ENCODE data around the gene XIAP. TPM values are rescaled to one million over a fixed set of nuclear protein-coding genes. Genes with fewer than 3 reads are reported as not detected.
"Not testable (repeated sequence)": the region's sequence is repeated elsewhere in the genome, so short reads cannot be mapped to it uniquely, and the experiment has no call there.

XIAP gene
- total RNA-seq, 5 donors from 2014 or later (not counting 1 experiment from before 2014, with no cell fraction given) = 40.4 to 59.6 (median 46.1) TPM

- H3K9me3 Mint-ChIP-seq = no peaks in the 10 kb centered on the region
- ATAC-seq (replicated peaks in 1 of 4) (peak in 3 of 4 experiments; percentile 16 to 74 (median 45)), DNase-seq (peak in 1 of 35 experiments; percentile 34)
- WGBS (ENCODE audit: insufficient coverage) = no CpG with 5 or more reads among the region's 2 CpGs
- ChIA-PET CTCF (interaction anchor here in 1 of 2 donors (0.5 to 0.9 kb wide), 2 partner anchors 45 to 100 kb away, joined by 4 to 9 read pairs; no protein-coding TSS in a partner anchor), POLR2A (no interaction called here)
- Histone ChIP-seq H3K36me3 (ENCODE audit: control insufficient read depth in 2 of 2, extremely low read depth in 1 of 2, insufficient read depth in 1 of 2, low read length in 1 of 2) (no peaks in the 10 kb centered on the region), H3K27ac (ENCODE audit: low read length) (peak overlapping the region; percentile 57), H3K27me3 (replicated peaks in 1 of 2; ENCODE audit: control insufficient read depth in 2 of 2, extremely low read depth in 1 of 2, insufficient read depth in 2 of 2, low read length in 1 of 2) (no peaks in the 10 kb centered on the region), H3K4me1 (ENCODE audit: control insufficient read depth in 1 of 2, extremely low read depth in 1 of 2, insufficient read depth in 2 of 2, low read length in 2 of 2) (peaks cover 3 to 17% of the 10 kb centered on the region in 2 experiments), H3K9me3 (no peaks in the 10 kb centered on the region), H3K4me3 (ENCODE audit: control insufficient read depth in 1 of 2, extremely low read depth in 1 of 2, low read length in 1 of 2) (no peak overlapping the region)
- peaks cover 10 to 37% (median 35%) of the 10 kb centered on the region in 3 donors for H3K4me1 Mint-ChIP-seq
- no peaks in the 10 kb centered on the region for H3K27me3 Mint-ChIP-seq
- no peaks in the 10 kb centered on the region for H3K36me3 Mint-ChIP-seq
- H3K4me3 Mint-ChIP-seq = peak overlapping the region; percentile 41 to 52 (median 50)
- peak overlapping the region; percentile 52 to 77 for H3K27ac Mint-ChIP-seq
Observed at GRCh38 chrX:123878252-123878721, 18.4 kb downstream of the XIAP start.

GRCh38 chrX:123881330-123881729 is 21.5 kb downstream of the XIAP start:
- Mint-ChIP-seq H3K9me3 (no peaks in the 10 kb centered on the region), H3K36me3 (no peaks in the 10 kb centered on the region), H3K4me1 (peaks cover 10 to 33% (median 30%) of the 10 kb centered on the region in 3 donors), H3K27ac (peak overlapping the region in 1 of 2 donors; percentile 53), H3K27me3 (no peaks in the 10 kb centered on the region), H3K4me3 (no peak overlapping the region)
- no peak for DNase-seq
- CTCF ChIA-PET = interaction anchor here (0.7 to 1.5 kb wide), 4 partner anchors 10 to 48 kb away, joined by 3 to 7 read pairs (median 4); no protein-coding TSS in a partner anchor
- POLR2A ChIA-PET = no interaction called here
- no peak overlapping the region for H3K4me3 ChIP-seq (ENCODE audit: control insufficient read depth in 1 of 2, extremely low read depth in 1 of 2, low read length in 1 of 2)
- peaks cover 3 to 17% of the 10 kb centered on the region in 2 experiments for H3K4me1 ChIP-seq (ENCODE audit: control insufficient read depth in 1 of 2, extremely low read depth in 1 of 2, insufficient read depth in 2 of 2, low read length in 2 of 2)
- peaks cover 0 to 4% of the 10 kb centered on the region in 2 donors for H3K36me3 ChIP-seq (ENCODE audit: control insufficient read depth in 2 of 2, extremely low read depth in 1 of 2, insufficient read depth in 1 of 2, low read length in 1 of 2)
- ATAC-seq (replicated peaks in 1 of 4) = no peak
- no peak overlapping the region for H3K27ac ChIP-seq (ENCODE audit: low read length)
- H3K9me3 ChIP-seq = no peaks in the 10 kb centered on the region
- no peaks in the 10 kb centered on the region for H3K27me3 ChIP-seq (replicated peaks in 1 of 2; ENCODE audit: control insufficient read depth in 2 of 2, extremely low read depth in 1 of 2, insufficient read depth in 2 of 2, low read length in 1 of 2)

- no CpG with 5 or more reads among the region's 3 CpGs for WGBS (ENCODE audit: insufficient coverage)
- CTCF ChIA-PET = interaction anchor here in 1 of 2 donors (1.5 kb wide), 1 partner anchor 49 kb away, joined by 3 read pairs; no protein-coding TSS in a partner anchor
- ATAC-seq (replicated peaks in 1 of 4) = no peak
- no peak overlapping the region for H3K27ac Mint-ChIP-seq
- no peak for DNase-seq
- peaks cover 3 to 17% of the 10 kb centered on the region in 2 experiments for H3K4me1 ChIP-seq (ENCODE audit: control insufficient read depth in 1 of 2, extremely low read depth in 1 of 2, insufficient read depth in 2 of 2, low read length in 2 of 2)
- H3K4me3 Mint-ChIP-seq = no peak overlapping the region
- H3K9me3 Mint-ChIP-seq = no peaks in the 10 kb centered on the region
- no peaks in the 10 kb centered on the region for H3K27me3 ChIP-seq (replicated peaks in 1 of 2; ENCODE audit: control insufficient read depth in 2 of 2, extremely low read depth in 1 of 2, insufficient read depth in 2 of 2, low read length in 1 of 2)
- peaks cover 0 to 4% of the 10 kb centered on the region in 2 donors for H3K36me3 ChIP-seq (ENCODE audit: control insufficient read depth in 2 of 2, extremely low read depth in 1 of 2, insufficient read depth in 1 of 2, low read length in 1 of 2)
- POLR2A ChIA-PET = no interaction called here
- H3K4me3 ChIP-seq (ENCODE audit: control insufficient read depth in 1 of 2, extremely low read depth in 1 of 2, low read length in 1 of 2) = no peak overlapping the region
- no peak overlapping the region for H3K27ac ChIP-seq (ENCODE audit: low read length)
- peaks cover 10 to 27% (median 22%) of the 10 kb centered on the region in 3 donors for H3K4me1 Mint-ChIP-seq
- no peaks in the 10 kb centered on the region for H3K27me3 Mint-ChIP-seq
- no peaks in the 10 kb centered on the region for H3K36me3 Mint-ChIP-seq
- no peaks in the 10 kb centered on the region for H3K9me3 ChIP-seq
Observed at GRCh38 chrX:123882391-123882790, 22.5 kb downstream of the XIAP start.

GRCh38 chrX:123884809-123885408 is 25.1 kb downstream of the XIAP start:
- peaks cover 0 to 11% (median 7%) of the 10 kb centered on the region in 3 donors for H3K4me1 Mint-ChIP-seq
- Histone ChIP-seq H3K9me3 (no peaks in the 10 kb centered on the region), H3K4me1 (ENCODE audit: control insufficient read depth in 1 of 2, extremely low read depth in 1 of 2, insufficient read depth in 2 of 2, low read length in 2 of 2) (no peaks in the 10 kb centered on the region), H3K4me3 (ENCODE audit: control insufficient read depth in 1 of 2, extremely low read depth in 1 of 2, low read length in 1 of 2) (no peak overlapping the region), H3K27me3 (replicated peaks in 1 of 2; ENCODE audit: control insufficient read depth in 2 of 2, extremely low read depth in 1 of 2, insufficient read depth in 2 of 2, low read length in 1 of 2) (no peaks in the 10 kb centered on the region), H3K36me3 (ENCODE audit: control insufficient read depth in 2 of 2, extremely low read depth in 1 of 2, insufficient read depth in 1 of 2, low read length in 1 of 2) (peaks cover 0 to 8% of the 10 kb centered on the region in 2 donors), H3K27ac (ENCODE audit: low read length) (no peak overlapping the region)
- peaks cover 2% of the 10 kb centered on the region for H3K36me3 Mint-ChIP-seq
- no peaks in the 10 kb centered on the region for H3K9me3 Mint-ChIP-seq
- ATAC-seq (replicated peaks in 1 of 4) = no peak
- ChIA-PET POLR2A (interaction anchor here in 1 of 2 donors (0.7 kb wide), 1 partner anchor 534 kb away, joined by 3 read pairs; no protein-coding TSS in a partner anchor), CTCF (interaction anchor here (0.6 kb wide), 3 partner anchors 29 to 119 kb away, joined by 3 to 4 read pairs (median 3); no protein-coding TSS in a partner anchor)
- DNase-seq = peak in 14 of 35 experiments; percentile 1 to 69 (median 16)
- no peak overlapping the region for H3K27ac Mint-ChIP-seq
- H3K4me3 Mint-ChIP-seq = no peak overlapping the region
- no peaks in the 10 kb centered on the region for H3K27me3 Mint-ChIP-seq

GRCh38 chrX:123899701-123900100 is 39.8 kb downstream of the XIAP start:
- no peak overlapping the region for H3K27ac ChIP-seq (ENCODE audit: low read length)
- ChIA-PET CTCF (no interaction called here), POLR2A (no interaction called here)
- Mint-ChIP-seq H3K36me3 (peaks cover 13% of the 10 kb centered on the region), H3K27ac (no peak overlapping the region), H3K4me3 (no peak overlapping the region), H3K27me3 (peaks cover 0 to 3% of the 10 kb centered on the region in 2 donors), H3K9me3 (no peaks in the 10 kb centered on the region), H3K4me1 (peaks cover 0 to 2% (median 2%) of the 10 kb centered on the region in 3 donors)
- no CpG with 5 or more reads among the region's 3 CpGs for WGBS (ENCODE audit: insufficient coverage)
- no peaks in the 10 kb centered on the region for H3K27me3 ChIP-seq (replicated peaks in 1 of 2; ENCODE audit: control insufficient read depth in 2 of 2, extremely low read depth in 1 of 2, insufficient read depth in 2 of 2, low read length in 1 of 2)
- ATAC-seq (replicated peaks in 1 of 4) (no peak), DNase-seq (no peak)
- no peak overlapping the region for H3K4me3 ChIP-seq (ENCODE audit: control insufficient read depth in 1 of 2, extremely low read depth in 1 of 2, low read length in 1 of 2)
- no peaks in the 10 kb centered on the region for H3K4me1 ChIP-seq (ENCODE audit: control insufficient read depth in 1 of 2, extremely low read depth in 1 of 2, insufficient read depth in 2 of 2, low read length in 2 of 2)
- no peaks in the 10 kb centered on the region for H3K9me3 ChIP-seq
- H3K36me3 ChIP-seq (ENCODE audit: control insufficient read depth in 2 of 2, extremely low read depth in 1 of 2, insufficient read depth in 1 of 2, low read length in 1 of 2) = peaks cover 0 to 28% of the 10 kb centered on the region in 2 donors

GRCh38 chrX:123903261-123903660 is 43.4 kb downstream of the XIAP start:
- WGBS (ENCODE audit: insufficient coverage) = no CpG with 5 or more reads among the region's 7 CpGs
- ATAC-seq (replicated peaks in 1 of 4) = not testable (repeated sequence)
- H3K36me3 ChIP-seq (ENCODE audit: control insufficient read depth in 2 of 2, extremely low read depth in 1 of 2, insufficient read depth in 1 of 2, low read length in 1 of 2) = peaks cover 0 to 35% of the 10 kb centered on the region in 2 donors

More at GRCh38 chrX:123903261-123903660, 43.4 kb downstream of the XIAP start:
- H3K27me3 ChIP-seq (replicated peaks in 1 of 2; ENCODE audit: control insufficient read depth in 2 of 2, extremely low read depth in 1 of 2, insufficient read depth in 2 of 2, low read length in 1 of 2); H3K27ac ChIP-seq (ENCODE audit: low read length); CTCF ChIA-PET; H3K9me3 ChIP-seq; H3K4me3 Mint-ChIP-seq; H3K27ac Mint-ChIP-seq; H3K4me1 ChIP-seq (ENCODE audit: control insufficient read depth in 1 of 2, extremely low read depth in 1 of 2, insufficient read depth in 2 of 2, low read length in 2 of 2); H3K9me3 Mint-ChIP-seq; H3K4me3 ChIP-seq (ENCODE audit: control insufficient read depth in 1 of 2, extremely low read depth in 1 of 2, low read length in 1 of 2); DNase-seq; H3K27me3 Mint-ChIP-seq; POLR2A ChIA-PET: not testable (repeated sequence)
- Mint-ChIP-seq H3K4me1 (peaks cover 8 to 20% (median 18%) of the 10 kb centered on the region in 3 donors), H3K36me3 (peaks cover 20% of the 10 kb centered on the region)

Data from T-cell (primary cell).